K562 (cell line): ENCODE data around the gene LNX2. TPM values are rescaled to one million over a fixed set of nuclear protein-coding genes. Genes with fewer than 3 reads are reported as not detected.

ENCODE experiments used
- ATAC-seq: fragments of 200-7000 bp; cut with Tn5 transposase; 3 replicates; pipeline ENCODE4 v1.9.1; 2020; ENCODE audit warnings: moderate library complexity
- BruUV-seq: library from RNA; stranded (reverse); fragments of 400-500 nt; replicated peaks from 2 replicates; lab custom pipeline; 2021; lab: Mats Ljungman, UMichigan
- CTCF ChIA-PET: fragments of 300-600 bp; formaldehyde crosslinking; extraction: SDS; loops from one replicate; lab custom pipeline; 2021; ENCODE audit warnings: low intra/inter-chr PET ratio; lab: Yijun Ruan, JAX
- POLR2A ChIA-PET: fragments of 300-600, 350-650 bp; sonication (Branson Sonifier 250); formaldehyde crosslinking; extraction: SDS; loops from one replicate; lab custom pipeline; 2021; ENCODE audit warnings: antibody characterized with exemption, inconsistent platforms; lab: Yijun Ruan, JAX
- DNase-seq, 4 experiments: peaks; one replicate each; pipeline versions ENCODE4 v3.0.0 to v3.0.0-alpha.2; 2011 to 2018; ENCODE audit warnings: low spot score in 3 of 4, mixed read lengths in 3 of 4; ENCODE audit errors: extremely low read depth in 1 of 4
- FAIRE-seq: peaks from 2 replicates; lab custom pipeline; 2011; peaks lifted over from hg19 to GRCh38; lab: Jason Lieb, UNC
- H2AFZ ChIP-seq: 2 replicates; pipeline ENCODE4 v1.6.0; 2011; ENCODE audit warnings: low read depth, low read length, control low read depth, inconsistent platforms
- H3K27ac ChIP-seq: fragments of 200-600 bp; 3 replicates; pipeline ENCODE4 v1.8.0; 2011; ENCODE audit warnings: low read depth, mild to moderate bottlenecking, control low read depth, inconsistent platforms, low read length, moderate library complexity, mixed read lengths; ENCODE audit errors: extremely low read depth
- H3K27me3 ChIP-seq, 2 experiments: fragments of 300-600 bp in 1 of 2; 2 replicates in 1 of 2; 3 replicates in 1 of 2; pipeline versions ENCODE4 v1.6.0 to v1.8.0; 2011; ENCODE audit warnings: inconsistent platforms in 2 of 2, low read length in 2 of 2, mild to moderate bottlenecking in 1 of 2, mixed read lengths in 1 of 2, moderate library complexity in 1 of 2; ENCODE audit not compliant: control insufficient read depth in 2 of 2, insufficient read depth in 2 of 2
- H3K36me3 ChIP-seq: fragments of 300-600 bp; 3 replicates; pipeline ENCODE4 v1.8.0; 2011; ENCODE audit warnings: mild to moderate bottlenecking, low read length, inconsistent platforms; ENCODE audit not compliant: control insufficient read depth, insufficient read depth
- H3K4me1 ChIP-seq, 2 experiments: fragments of 200-600 bp in 1 of 2; replicated peaks in 1 of 2; 2 replicates in 1 of 2; 3 replicates in 1 of 2; pipeline versions ENCODE4 v1.5.1 to v1.8.0; 2011; ENCODE audit warnings: inconsistent platforms in 2 of 2, low read length in 2 of 2, mild to moderate bottlenecking in 1 of 2, mixed read lengths in 1 of 2, moderate library complexity in 1 of 2; ENCODE audit not compliant: control insufficient read depth in 2 of 2, insufficient read depth in 2 of 2
- H3K4me2 ChIP-seq: 2 replicates; pipeline ENCODE4 v1.6.1; 2011; ENCODE audit warnings: low read length, control low read depth, inconsistent platforms, mixed read lengths; ENCODE audit not compliant: insufficient read depth
- H3K4me3 ChIP-seq: fragments of 200-600 bp; sonication (generic), shearing (Covaris generic); 2 replicates; pipeline ENCODE4 v1.5.1; 2016; ENCODE audit warnings: control low read depth, inconsistent platforms
- H3K79me2 ChIP-seq: fragments of 200-600 bp; 3 replicates; pipeline ENCODE4 v1.8.0; 2011; ENCODE audit warnings: low read length, inconsistent platforms; ENCODE audit not compliant: control insufficient read depth, insufficient read depth
- H3K9ac ChIP-seq, 2 experiments: 2 replicates each; pipeline versions ENCODE4 v1.6.0 to v1.6.1; 2011; ENCODE audit warnings: low read depth in 2 of 2, low read length in 2 of 2, control low read depth in 1 of 2, inconsistent platforms in 1 of 2, mild to moderate bottlenecking in 1 of 2, mixed read lengths in 1 of 2; ENCODE audit not compliant: insufficient read depth in 1 of 2
- H3K9me1 ChIP-seq: one replicate; pipeline ENCODE4 v1.6.0; 2011; ENCODE audit warnings: inconsistent platforms, mild to moderate bottlenecking, low read length, moderate library complexity; ENCODE audit not compliant: control insufficient read depth, insufficient read depth
- H3K9me3 ChIP-seq: replicated peaks from 2 replicates; pipeline ENCODE4 v1.5.1; 2011; ENCODE audit warnings: low read depth, low read length, inconsistent platforms; ENCODE audit not compliant: control insufficient read depth, insufficient read depth
- H4K20me1 ChIP-seq: replicated peaks from 2 replicates; pipeline ENCODE4 v1.6.1; 2011; ENCODE audit warnings: low read length, inconsistent platforms, mixed read lengths; ENCODE audit not compliant: control insufficient read depth, insufficient read depth
- E2F3 ChIP-seq: fragments of 250-450 bp; sonication (Bioruptor Pico); IDR thresholded peaks from 2 replicates; pipeline ENCODE4 v1.4.0; 2020; ENCODE audit warnings: mild to moderate bottlenecking
- FOS ChIP-seq: IDR thresholded peaks from 3 replicates; pipeline ENCODE4 v1.6.1; 2011; ENCODE audit not compliant: insufficient read length; ENCODE audit errors: extremely low read depth
- FOXK1 ChIP-seq: sonication (generic); formaldehyde crosslinking; IDR thresholded peaks from 2 replicates; pipeline ENCODE4 v1.8.0; 2022; ENCODE audit warnings: missing genetic modification reagents, mild to moderate bottlenecking, borderline replicate concordance
- IFI16 ChIP-seq: fragments of 250-450 bp; sonication (Bioruptor Pico); IDR thresholded peaks from 2 replicates; pipeline ENCODE4 v2.1.2; 2022; ENCODE audit warnings: mild to moderate bottlenecking, inconsistent platforms
- KAT8 ChIP-seq: fragments of 450-650 bp; IDR thresholded peaks from 2 replicates; pipeline ENCODE4 v1.6.1; 2016; ENCODE audit warnings: low read depth, mild to moderate bottlenecking
- KLF1 ChIP-seq: fragments of 450-650 bp; IDR thresholded peaks from 2 replicates; pipeline ENCODE4 v1.6.1; 2016; ENCODE audit warnings: missing genetic modification characterization, missing compliant biosample characterization
- LCOR ChIP-seq: sonication (generic); formaldehyde crosslinking; IDR thresholded peaks from 2 replicates; pipeline ENCODE4 v1.8.0; 2022; ENCODE audit warnings: mild to moderate bottlenecking, missing genetic modification reagents
- TCFL5 ChIP-seq: fragments of 250-450 bp; sonication (Bioruptor Pico); conservative IDR thresholded peaks from 2 replicates; pipeline ENCODE4 v1.6.1; 2021; ENCODE audit warnings: mild to moderate bottlenecking, moderate library complexity, matching md5 sums
- WHSC1 ChIP-seq: IDR thresholded peaks from one replicate; pipeline ENCODE4 v1.6.1; 2012; ENCODE audit warnings: low read length, control low read depth, inconsistent platforms
- ZFX ChIP-seq: sonication (generic); formaldehyde crosslinking; IDR thresholded peaks from 2 replicates; pipeline ENCODE4 v1.8.0; 2022; ENCODE audit warnings: mild to moderate bottlenecking, missing genetic modification reagents, moderate library complexity
- ZNF124 ChIP-seq: sonication (generic); formaldehyde crosslinking; IDR thresholded peaks from 2 replicates; pipeline ENCODE4 v1.8.1; 2022; ENCODE audit warnings: missing genetic modification reagents
- WGBS: fragments of 100-300 bp; shearing (Covaris generic); methylation state at CpG from one replicate; pipeline ENCODE4 v1.1.6; 2016; ENCODE audit warnings: low coverage, mixed read lengths; ENCODE audit not compliant: insufficient coverage; ENCODE audit errors: missing lambda C conversion rate; 5-methylcytosine and 5-hydroxymethylcytosine counted together
- in situ Hi-C: fragments of 300-500 bp; cut with MboI; formaldehyde crosslinking; loops from 4 replicates; pipeline ENCODE4 v1.15.0; 2018; ENCODE audit warnings: inconsistent platforms, mixed read lengths
- intact Hi-C: fragments of 100-400 bp; cut with micrococcal nuclease; formaldehyde crosslinking; loops from 2 replicates; pipeline ENCODE4 v1.14.2; 2022
- polyA plus RNA-seq, 8 experiments: library from polyadenylated mRNA; depleted of rRNA in 4 of 8; stranded (reverse) in 5 of 8; unstranded in 3 of 8; fragments of >200 nt; fragmentation: Nextera tagmentation in 2 of 8; fragmentation: Illumina TruSeq in 1 of 8; extraction: Ambion mirVana in 2 of 8; extraction: Trizol in 1 of 8; gene quantifications; 2 replicates each; pipeline versions ENCODE4 v1.2.1 to v1.2.3, GENCODE V29; 2011 to 2014; ENCODE audit warnings: inconsistent platforms in 1 of 8, missing spikeins in 1 of 8
- total RNA-seq, 7 experiments: library from RNA; depleted of rRNA in 6 of 7; stranded (reverse); fragments of >200 nt in 6 of 7; fragmentation: Illumina TruSeq in 2 of 7; extraction: Trizol in 2 of 7; gene quantifications; 2 replicates each; pipeline versions ENCODE4 v1.2.1 to v1.2.3, GENCODE V29; 2011 to 2021; ENCODE audit warnings: low replicate concordance in 1 of 7
- TF ChIP-seq, protein P1 (sequence below): fragments of 450-650 bp; formaldehyde crosslinking; IDR thresholded peaks from 2 replicates; pipeline ENCODE4 v1.4.0; 2022; ENCODE audit warnings: missing genetic modification characterization

Gene LNX2
- total and polyA plus RNA-seq, 9 of the 15 experiments (the other 6 are each of a cell fraction or from before 2014, with no cell fraction given): 1.5 to 5.5 (median 4.0) TPM

DNA sequence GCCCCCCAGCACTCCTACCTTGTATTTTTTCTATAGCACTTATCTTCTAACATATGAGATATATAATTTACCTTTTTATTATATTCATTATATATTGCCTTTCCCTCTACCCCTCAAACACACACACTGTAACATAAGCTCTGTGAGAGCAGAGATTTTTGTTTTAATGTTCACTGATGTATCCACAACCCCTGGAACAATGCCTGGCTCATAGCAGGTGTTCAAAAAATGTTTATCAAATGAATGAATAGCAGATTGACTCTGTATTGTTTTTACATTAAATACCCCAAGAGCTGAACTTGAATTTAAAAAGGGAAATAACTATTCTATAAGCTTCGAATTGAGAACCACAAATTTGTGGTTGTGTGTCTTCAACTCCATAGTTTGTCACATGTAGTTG is 12.3 kb upstream of the LNX2 start:
- intact Hi-C loops: no loop called here
- no peak for FAIRE-seq

More for the DNA sequence above, 12.3 kb upstream of the LNX2 start:
- TF ChIP-seq FOXK1 (CRISPR knock-in tag) (no peak), KLF1 (no peak), TCFL5 (CRISPR knock-in tag) (no peak), ZNF124 (CRISPR knock-in tag) (no peak), ZFX (CRISPR knock-in tag) (no peak), IFI16 (CRISPR knock-in tag) (no peak), FOS (no peak), E2F3 (no peak), WHSC1 (no peak), LCOR (CRISPR knock-in tag) (no peak), KAT8 (no peak)
- TF ChIP-seq, protein P1, sequence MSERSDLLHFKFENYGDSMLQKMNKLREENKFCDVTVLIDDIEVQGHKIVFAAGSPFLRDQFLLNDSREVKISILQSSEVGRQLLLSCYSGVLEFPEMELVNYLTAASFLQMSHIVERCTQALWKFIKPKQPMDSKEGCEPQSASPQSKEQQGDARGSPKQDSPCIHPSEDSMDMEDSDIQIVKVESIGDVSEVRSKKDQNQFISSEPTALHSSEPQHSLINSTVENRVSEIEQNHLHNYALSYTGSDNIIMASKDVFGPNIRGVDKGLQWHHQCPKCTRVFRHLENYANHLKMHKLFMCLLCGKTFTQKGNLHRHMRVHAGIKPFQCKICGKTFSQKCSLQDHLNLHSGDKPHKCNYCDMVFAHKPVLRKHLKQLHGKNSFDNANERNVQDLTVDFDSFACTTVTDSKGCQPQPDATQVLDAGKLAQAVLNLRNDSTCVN: no peak
- no TSS peak for BruUV-seq
- no peaks in the 10 kb centered on the region for H4K20me1 ChIP-seq
- no peaks in the 10 kb centered on the region for H3K27me3 ChIP-seq
- peaks cover 20% of the 10 kb centered on the region; the same call in 1 of the 3 replicates for H3K36me3 ChIP-seq
- in situ Hi-C loops: no loop called here
- POLR2A ChIA-PET: interaction anchor here (1.0 to 1.8 kb wide), 3 partner anchors 8 to 12 kb away, joined by 3 to 4 read pairs (median 3); partner anchors contain the start of gene LNX2
- H3K9ac ChIP-seq: no peak overlapping the region
- H3K4me3 ChIP-seq: no peak overlapping the region
- H3K4me1 ChIP-seq: peaks cover 0 to 3% of the 10 kb centered on the region in 2 experiments; a peak in 2 of 5 replicates
- H3K4me2 ChIP-seq: no peak overlapping the region
- H3K9me1 ChIP-seq: peaks cover 5% of the 10 kb centered on the region
- H3K27ac ChIP-seq: no peak overlapping the region
- no peak overlapping the region for H2AFZ ChIP-seq
- 100% methylated on average over 1 of the region's 1 CpG for WGBS
- DNase-seq (no peak), ATAC-seq (no peak)
- peaks cover 11% of the 10 kb centered on the region; the same call in 2 of the 3 replicates for H3K79me2 ChIP-seq
- no peaks in the 10 kb centered on the region for H3K9me3 ChIP-seq
- CTCF ChIA-PET: no interaction called here
